Uterus (tissue), 4 donors: ENCODE measurements around the gene KIRREL3. TPM values are rescaled to one million over a fixed set of nuclear protein-coding genes. Genes with fewer than 3 reads are reported as not detected.

ENCODE experiments used
- DNase-seq, 2 donors: peaks; one replicate each; pipeline ENCODE4 v3.0.0-alpha.2; 2019 to 2020
- H3K27ac ChIP-seq, 2 donors: fragments of 200-600 bp; sonication (generic); 1 replicate in 1 of 2; 2 replicates in 1 of 2; pipeline ENCODE4 v1.5.1; 2016 to 2018
- H3K27me3 ChIP-seq, 2 donors: fragments of 200-600 bp; sonication (generic); one replicate each; pipeline ENCODE4 v1.5.1; 2018 to 2019; ENCODE audit warnings: control low read depth in 1 of 2
- H3K36me3 ChIP-seq, 2 donors: fragments of 200-600 bp; sonication (generic); one replicate each; pipeline ENCODE4 v1.5.1; 2019; ENCODE audit warnings: control low read depth in 1 of 2
- H3K4me1 ChIP-seq, 2 donors: fragments of 200-600 bp; sonication (generic); one replicate each; pipeline ENCODE4 v1.5.1; 2018 to 2019; ENCODE audit warnings: control low read depth in 1 of 2
- H3K4me3 ChIP-seq, 2 donors: fragments of 200-600 bp; sonication (generic); 1 replicate in 1 of 2; 2 replicates in 1 of 2; pipeline ENCODE4 v1.5.1; 2018 to 2019; ENCODE audit warnings: mild to moderate bottlenecking in 1 of 2
- H3K9me3 ChIP-seq, 2 donors: fragments of 200-600 bp; sonication (generic); one replicate each; pipeline ENCODE4 v1.5.1; 2019; ENCODE audit warnings: control low read depth in 1 of 2
- CTCF ChIP-seq, 4 experiments: fragments of 200-600 bp in 2 of 4; fragments of 450-650 bp in 2 of 4; sonication (generic) in 2 of 4; IDR thresholded peaks; one replicate each; pipeline ENCODE4 v1.5.1; 2016 to 2019; ENCODE audit warnings: antibody characterized with exemption in 4 of 4, mild to moderate bottlenecking in 2 of 4, moderate library complexity in 1 of 4
- POLR2A ChIP-seq, 2 donors: fragments of 450-650 bp; IDR thresholded peaks; one replicate each; pipeline ENCODE4 v1.6.1; 2016; ENCODE audit warnings: antibody characterized with exemption in 2 of 2, mild to moderate bottlenecking in 1 of 2, moderate library complexity in 1 of 2
- intact Hi-C: fragments of 100-400 bp; cut with DNase I; formaldehyde crosslinking; loops from one replicate; pipeline ENCODE4 v1.15.1; 2023; ENCODE audit warnings: low total_unique reads
- total RNA-seq, 4 donors: library from RNA; depleted of rRNA in 3 of 4; stranded (reverse); fragments of >200 nt in 3 of 4; gene quantifications; one replicate each; pipeline versions ENCODE4 v1.1.0 to v1.2.4, GENCODE V29; 2014 to 2023
- donor health status: DM: yes; HTN: yes; CAD: no.

Gene KIRREL3
- total RNA-seq, 4 donors from 2014 or later, result 10.0 TPM; not detected in 3

GRCh38 chr11:126426820-126427749, 573.5 kb downstream of the KIRREL3 start:
- no peak overlapping the region for H3K27ac ChIP-seq
- TF ChIP-seq POLR2A (IDR thresholded peaks at IDR 0.05) (no peak), CTCF (IDR thresholded peaks at IDR 0.05) (no peak)
- H3K9me3 ChIP-seq, result no peaks in the 10 kb centered on the region
- no peak for DNase-seq
- intact Hi-C loops, result no loop called here
- no peaks in the 10 kb centered on the region for H3K27me3 ChIP-seq
- no peaks in the 10 kb centered on the region for H3K36me3 ChIP-seq
- H3K4me1 ChIP-seq, result no peaks in the 10 kb centered on the region
- H3K4me3 ChIP-seq, result no peak overlapping the region

GRCh38 chr11:126426106-126426505, 574.5 kb downstream of the KIRREL3 start:
- DNase-seq, result no peak
- Histone ChIP-seq H3K9me3 (no peaks in the 10 kb centered on the region), H3K36me3 (no peaks in the 10 kb centered on the region), H3K4me1 (no peaks in the 10 kb centered on the region), H3K27ac (no peak overlapping the region), H3K27me3 (no peaks in the 10 kb centered on the region), H3K4me3 (no peak overlapping the region)
- TF ChIP-seq POLR2A (IDR thresholded peaks at IDR 0.05) (no peak), CTCF (IDR thresholded peaks at IDR 0.05) (no peak)
- intact Hi-C loops, result no loop called here

DNA sequence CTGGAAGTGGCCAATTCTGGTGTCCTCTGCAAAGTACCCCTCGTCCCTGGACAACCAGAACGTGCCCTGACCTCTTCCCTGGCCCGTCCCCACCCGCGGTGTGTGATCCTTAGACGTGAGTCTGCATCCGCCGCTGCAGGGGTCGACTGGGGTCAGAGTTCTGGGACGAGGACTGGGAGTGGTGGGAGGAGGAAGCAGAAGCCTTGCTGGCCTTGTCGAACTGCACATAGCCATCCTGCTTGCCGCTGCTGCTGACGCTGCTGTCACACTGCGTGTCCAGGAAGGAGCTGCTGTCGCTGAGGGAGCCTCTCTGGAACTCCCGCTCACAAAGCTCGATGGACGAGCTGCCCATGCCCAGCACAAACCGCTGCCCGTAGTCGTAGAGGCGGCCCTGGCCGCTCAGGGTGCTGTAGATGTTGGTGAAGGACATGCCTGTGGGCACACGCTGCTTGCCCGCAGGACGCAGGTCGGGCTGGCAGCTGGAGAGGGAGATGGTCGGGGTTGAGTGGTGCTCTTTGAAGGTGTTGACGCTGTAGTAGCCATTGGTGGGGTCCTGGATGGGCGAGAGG, 576.0 kb downstream of the KIRREL3 start:
- Histone ChIP-seq H3K27ac (no peak overlapping the region), H3K27me3 (no peaks in the 10 kb centered on the region), H3K36me3 (no peaks in the 10 kb centered on the region), H3K4me3 (no peak overlapping the region), H3K9me3 (no peaks in the 10 kb centered on the region), H3K4me1 (no peaks in the 10 kb centered on the region)
- DNase-seq, result no peak
- no peak for TF ChIP-seq CTCF (IDR thresholded peaks at IDR 0.05)
- no peak for TF ChIP-seq POLR2A (IDR thresholded peaks at IDR 0.05)
- intact Hi-C loops, result no loop called here

- DNase-seq, result no peak
- intact Hi-C loops, result no loop called here
- H3K4me3 ChIP-seq, result no peak overlapping the region
- no peaks in the 10 kb centered on the region for H3K36me3 ChIP-seq
- no peaks in the 10 kb centered on the region for H3K4me1 ChIP-seq
- TF ChIP-seq CTCF (IDR thresholded peaks at IDR 0.05), result no peak
- no peaks in the 10 kb centered on the region for H3K27me3 ChIP-seq
- H3K9me3 ChIP-seq, result no peaks in the 10 kb centered on the region
- H3K27ac ChIP-seq, result no peak overlapping the region
Observed at GRCh38 chr11:126423743-126424142, 576.8 kb downstream of the KIRREL3 start.

- no peaks in the 10 kb centered on the region for H3K9me3 ChIP-seq
- H3K4me1 ChIP-seq, result no peaks in the 10 kb centered on the region
- H3K36me3 ChIP-seq, result no peaks in the 10 kb centered on the region
- no peak for DNase-seq
- no peak for TF ChIP-seq CTCF (IDR thresholded peaks at IDR 0.05)
- TF ChIP-seq POLR2A (IDR thresholded peaks at IDR 0.05), result no peak
- H3K27me3 ChIP-seq, result no peaks in the 10 kb centered on the region
- intact Hi-C loops, result no loop called here
- H3K4me3 ChIP-seq, result no peak overlapping the region
- H3K27ac ChIP-seq, result no peak overlapping the region
Observed at GRCh38 chr11:126423154-126423553, 577.4 kb downstream of the KIRREL3 start.
